ENCODE data around the gene ANXA7. TPM values are rescaled to one million over a fixed set of nuclear protein-coding genes. Genes with fewer than 3 reads are reported as not detected.

Gene ANXA7
- total RNA-seq, 1 experiment from 2014 or later, result 151 TPM

- H3K36me3 ChIP-seq (ENCODE audit: insufficient read depth, low read length, poor library complexity, severe bottlenecking), result peaks cover 6% of the 10 kb centered on the region
- ChIA-PET POLR2A (ENCODE audit: low non-redundant PET) (interaction anchor here (0.7 kb wide), 1 partner anchor 44 kb away, joined by 4 read pairs; no protein-coding TSS in a partner anchor), CTCF (no interaction called here)
- BruUV-seq (replicated peaks), result no TSS peak
- no peaks in the 10 kb centered on the region for H3K9me3 ChIP-seq (ENCODE audit: low read depth, low read length, poor library complexity, severe bottlenecking)
- TF ChIP-seq, protein P1, sequence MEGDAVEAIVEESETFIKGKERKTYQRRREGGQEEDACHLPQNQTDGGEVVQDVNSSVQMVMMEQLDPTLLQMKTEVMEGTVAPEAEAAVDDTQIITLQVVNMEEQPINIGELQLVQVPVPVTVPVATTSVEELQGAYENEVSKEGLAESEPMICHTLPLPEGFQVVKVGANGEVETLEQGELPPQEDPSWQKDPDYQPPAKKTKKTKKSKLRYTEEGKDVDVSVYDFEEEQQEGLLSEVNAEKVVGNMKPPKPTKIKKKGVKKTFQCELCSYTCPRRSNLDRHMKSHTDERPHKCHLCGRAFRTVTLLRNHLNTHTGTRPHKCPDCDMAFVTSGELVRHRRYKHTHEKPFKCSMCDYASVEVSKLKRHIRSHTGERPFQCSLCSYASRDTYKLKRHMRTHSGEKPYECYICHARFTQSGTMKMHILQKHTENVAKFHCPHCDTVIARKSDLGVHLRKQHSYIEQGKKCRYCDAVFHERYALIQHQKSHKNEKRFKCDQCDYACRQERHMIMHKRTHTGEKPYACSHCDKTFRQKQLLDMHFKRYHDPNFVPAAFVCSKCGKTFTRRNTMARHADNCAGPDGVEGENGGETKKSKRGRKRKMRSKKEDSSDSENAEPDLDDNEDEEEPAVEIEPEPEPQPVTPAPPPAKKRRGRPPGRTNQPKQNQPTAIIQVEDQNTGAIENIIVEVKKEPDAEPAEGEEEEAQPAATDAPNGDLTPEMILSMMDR (conservative IDR thresholded peaks at IDR 0.05; ENCODE audit: low read depth, low read length), result no peak
- TF ChIP-seq EZH2 (IDR thresholded peaks at IDR 0.05; ENCODE audit: borderline replicate concordance, low read depth, low read length, poor library complexity, severe bottlenecking), result no peak
- H3K4me1 ChIP-seq (ENCODE audit: insufficient read depth, low read length, poor library complexity, severe bottlenecking), result no peaks in the 10 kb centered on the region
- intact Hi-C loops (cut with micrococcal nuclease; ENCODE audit: unreplicated experiment), result no loop called here
- no peak overlapping the region for H3K27ac ChIP-seq (ENCODE audit: low read depth, low read length, poor library complexity, severe bottlenecking)
- H3K27me3 ChIP-seq (replicated peaks; ENCODE audit: insufficient read depth, low read depth, low read length, poor library complexity), result no peaks in the 10 kb centered on the region
- H3K4me3 ChIP-seq (ENCODE audit: low read depth, low read length, poor library complexity, severe bottlenecking), result no peak overlapping the region
- DNase-seq (ENCODE audit: low spot score), result no peak
These were observed 33.1 kb upstream of the ANXA7 start for GRCh38 chr10:73446926-73447325.

- peaks cover 6% of the 10 kb centered on the region for H3K36me3 ChIP-seq (ENCODE audit: insufficient read depth, low read length, poor library complexity, severe bottlenecking)
- no peaks in the 10 kb centered on the region for H3K9me3 ChIP-seq (ENCODE audit: low read depth, low read length, poor library complexity, severe bottlenecking)
- TF ChIP-seq, protein P1 (conservative IDR thresholded peaks at IDR 0.05; ENCODE audit: low read depth, low read length), result no peak
- TF ChIP-seq EZH2 (IDR thresholded peaks at IDR 0.05; ENCODE audit: borderline replicate concordance, low read depth, low read length, poor library complexity, severe bottlenecking), result no peak
- ChIA-PET CTCF (no interaction called here), POLR2A (ENCODE audit: low non-redundant PET) (no interaction called here)
- DNase-seq (ENCODE audit: low spot score), result no peak
- H3K4me3 ChIP-seq (ENCODE audit: low read depth, low read length, poor library complexity, severe bottlenecking), result no peak overlapping the region
- H3K4me1 ChIP-seq (ENCODE audit: insufficient read depth, low read length, poor library complexity, severe bottlenecking), result no peaks in the 10 kb centered on the region
- H3K27me3 ChIP-seq (replicated peaks; ENCODE audit: insufficient read depth, low read depth, low read length, poor library complexity), result no peaks in the 10 kb centered on the region
- H3K27ac ChIP-seq (ENCODE audit: low read depth, low read length, poor library complexity, severe bottlenecking), result no peak overlapping the region
- intact Hi-C loops (cut with micrococcal nuclease; ENCODE audit: unreplicated experiment), result no loop called here
- BruUV-seq (replicated peaks), result no TSS peak
These were observed 30.6 kb upstream of the ANXA7 start for GRCh38 chr10:73444457-73444856.

DNA sequence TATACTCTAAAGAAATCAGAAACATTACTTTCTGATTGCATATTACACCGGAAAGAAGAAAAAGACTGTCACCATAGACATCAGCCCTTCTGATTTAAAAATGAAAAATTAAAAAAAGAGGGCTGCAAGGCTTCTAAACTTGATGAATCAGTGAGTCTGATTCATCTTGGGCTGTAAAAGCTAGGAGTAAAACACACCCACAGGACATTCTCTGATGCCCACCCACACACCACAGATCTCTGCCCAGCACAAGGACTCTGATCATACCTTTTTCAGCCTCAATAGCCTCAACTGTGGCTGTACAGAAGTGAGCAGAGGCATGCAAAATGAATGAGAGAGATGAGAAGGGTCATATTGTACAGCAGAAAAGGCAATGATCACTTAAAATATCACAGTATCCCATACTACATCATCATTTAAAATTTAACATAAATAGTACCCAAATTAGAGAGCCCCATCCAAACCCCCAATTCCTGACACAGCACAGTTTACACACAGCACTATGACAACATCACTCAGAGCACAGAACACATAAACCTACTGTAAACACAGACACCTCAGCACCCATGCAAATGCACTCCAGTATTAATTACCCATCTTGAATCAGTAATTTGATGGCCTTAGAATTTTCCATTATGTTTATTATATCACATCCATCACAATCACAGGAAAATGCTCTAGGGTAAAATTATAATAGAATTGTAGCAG is 25.9 kb upstream of the ANXA7 start:
- Histone ChIP-seq H3K4me3 (ENCODE audit: low read depth, low read length, poor library complexity, severe bottlenecking) (no peak overlapping the region), H3K9me3 (ENCODE audit: low read depth, low read length, poor library complexity, severe bottlenecking) (no peaks in the 10 kb centered on the region), H3K27ac (ENCODE audit: low read depth, low read length, poor library complexity, severe bottlenecking) (no peak overlapping the region), H3K4me1 (ENCODE audit: insufficient read depth, low read length, poor library complexity, severe bottlenecking) (no peaks in the 10 kb centered on the region), H3K27me3 (replicated peaks; ENCODE audit: insufficient read depth, low read depth, low read length, poor library complexity) (no peaks in the 10 kb centered on the region), H3K36me3 (ENCODE audit: insufficient read depth, low read length, poor library complexity, severe bottlenecking) (peaks cover 25% of the 10 kb centered on the region)
- POLR2A ChIA-PET (ENCODE audit: low non-redundant PET), result no interaction called here
- intact Hi-C loops (cut with micrococcal nuclease; ENCODE audit: unreplicated experiment), result no loop called here
- TF ChIP-seq EZH2 (IDR thresholded peaks at IDR 0.05; ENCODE audit: borderline replicate concordance, low read depth, low read length, poor library complexity, severe bottlenecking), result no peak
- TF ChIP-seq, protein P1 (conservative IDR thresholded peaks at IDR 0.05; ENCODE audit: low read depth, low read length), result no peak
- no TSS peak for BruUV-seq (replicated peaks)
- no peak for DNase-seq (ENCODE audit: low spot score)
- CTCF ChIA-PET, result no interaction called here
